NOMO-1 (cell line): ENCODE measurements around the gene CUL2.
A peak's percentile ranks its signal among the peaks of the same experiment; 100 is the strongest.
"Not testable (repeated sequence)": the region's sequence is repeated elsewhere in the genome, so short reads cannot be mapped to it uniquely, and the experiment has no call there.

Experiments used
- DNase-seq, 2 experiments: peaks; one replicate each; lab custom pipeline; 2025; ENCODE audit not compliant: unreplicated experiment in 2 of 2; lab: John Stamatoyannopoulos, UW

Gene CUL2

DNA sequence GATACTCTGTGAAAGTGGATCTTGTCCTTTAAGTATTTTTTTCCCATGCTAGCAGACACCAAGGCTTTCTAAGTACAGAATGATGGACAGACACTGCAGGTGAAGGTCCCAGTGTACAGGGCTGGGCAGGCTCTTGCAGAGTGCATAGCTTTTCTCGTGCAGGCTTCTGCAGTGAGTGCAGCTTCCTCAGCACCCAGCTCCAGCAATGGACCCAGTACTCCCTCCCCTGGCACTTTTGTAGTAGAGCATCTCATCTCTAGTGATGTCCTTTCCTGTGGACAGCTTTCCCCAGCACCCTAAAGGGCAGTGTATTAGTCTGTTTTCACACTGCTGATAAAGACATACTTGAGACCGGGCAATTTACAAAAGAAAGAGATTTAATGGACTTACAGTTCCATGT is 104.3 kb downstream of the CUL2 start:
- no peak for DNase-seq

DNA sequence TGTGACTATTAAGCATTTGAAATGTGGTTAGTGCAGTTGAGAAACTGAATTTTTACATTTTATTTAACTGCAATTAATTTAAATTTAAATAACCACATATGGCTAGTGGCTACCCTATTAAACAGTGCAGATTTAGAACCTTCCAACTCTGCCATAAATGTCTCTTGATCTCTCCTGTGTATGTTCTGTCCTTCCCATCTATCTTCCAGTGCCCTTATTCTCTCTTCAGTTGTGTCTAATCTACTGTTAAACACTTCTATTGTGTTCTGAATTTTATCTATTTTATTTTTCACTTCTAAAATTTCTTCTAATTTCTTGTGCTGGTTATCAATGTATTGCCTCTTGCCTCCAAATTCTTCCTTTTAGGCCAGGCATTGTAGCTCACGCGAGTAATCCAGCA is 105.0 kb downstream of the CUL2 start:
- DNase-seq: no peak

DNA sequence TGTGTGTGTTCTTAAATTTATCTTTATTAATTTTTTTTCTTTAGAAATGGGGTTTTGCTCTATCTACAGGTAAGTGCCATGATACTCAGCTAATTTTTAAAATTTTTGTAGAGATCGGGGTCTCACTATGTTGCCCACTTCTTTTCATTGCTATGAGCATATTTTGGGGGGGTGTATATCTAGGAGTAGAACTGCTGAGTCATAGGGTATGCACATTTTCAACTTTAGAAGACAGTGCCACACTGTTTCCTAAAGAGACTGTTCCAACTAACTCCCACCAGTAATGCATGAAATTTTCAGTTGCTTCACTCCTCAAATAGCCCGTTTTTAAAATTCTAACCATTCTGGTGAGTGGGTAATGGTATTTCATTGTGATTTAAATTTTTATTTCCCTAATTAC is 108.3 kb downstream of the CUL2 start:
- no peak for DNase-seq

DNA sequence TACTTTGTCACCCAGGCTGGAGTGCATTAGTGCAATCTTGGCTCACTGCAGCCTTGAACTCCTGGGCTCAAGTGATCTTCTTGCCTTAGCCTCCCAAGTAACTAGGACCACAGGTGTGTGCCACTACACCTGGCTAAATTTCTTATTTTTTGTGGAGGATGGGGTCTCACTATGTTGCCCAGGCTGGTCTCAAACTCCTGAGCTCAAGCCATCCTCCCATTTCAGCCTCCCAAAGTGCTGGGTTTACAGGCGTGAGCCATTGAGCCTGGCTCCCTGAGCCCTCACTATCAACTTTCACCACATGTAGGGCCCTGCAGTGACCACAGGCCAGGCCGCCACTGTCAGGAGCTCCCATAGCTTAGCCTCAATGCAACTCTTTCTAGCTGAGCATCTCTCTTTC is 110.2 kb downstream of the CUL2 start:
- DNase-seq: no peak

DNA sequence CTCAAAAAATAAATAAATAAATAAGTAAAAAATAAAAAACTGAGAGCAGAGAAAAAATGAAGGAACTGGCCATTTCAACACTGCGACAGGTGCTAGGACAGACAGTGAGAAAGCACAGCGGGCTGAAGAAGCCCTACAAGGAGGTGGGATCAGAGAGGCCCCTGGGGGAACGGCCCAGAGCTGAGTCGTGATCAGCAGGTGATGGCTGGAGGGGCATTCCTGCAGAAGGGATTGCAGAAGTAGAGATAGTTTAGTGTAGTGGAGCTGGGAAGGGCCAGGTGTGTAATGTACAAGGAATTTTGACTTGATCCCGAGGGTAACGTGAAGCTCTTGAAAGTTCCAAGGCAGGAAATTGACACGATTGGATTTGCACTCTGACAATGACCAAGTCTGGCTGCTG is 112.1 kb downstream of the CUL2 start:
- DNase-seq: no peak

DNA sequence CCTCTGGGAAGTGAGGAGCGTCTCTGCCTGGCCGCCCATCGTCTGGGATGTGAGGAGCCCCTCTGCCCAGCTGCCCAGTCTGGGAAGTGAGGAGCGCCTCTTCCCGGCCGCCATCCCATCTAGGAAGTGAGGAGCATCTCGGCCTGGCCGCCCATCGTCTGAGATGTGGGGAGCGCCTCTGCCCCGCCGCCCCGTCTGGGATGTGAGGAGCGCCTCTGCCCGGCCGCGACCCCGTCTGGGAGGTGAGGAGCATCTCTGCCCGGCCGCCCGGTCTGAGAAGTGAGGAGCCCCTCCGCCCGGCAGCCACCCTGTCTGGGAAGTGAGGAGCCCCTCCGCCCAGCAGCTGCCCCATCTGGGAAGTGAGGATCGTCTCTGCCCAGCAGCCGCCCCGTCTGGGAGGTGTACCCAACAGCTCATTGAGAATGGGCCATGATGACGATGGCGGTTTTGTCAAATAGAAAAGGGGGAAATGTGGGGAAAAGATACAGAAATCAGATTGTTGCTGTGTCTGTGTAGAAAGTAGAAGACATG is 113.7 kb downstream of the CUL2 start:
- DNase-seq: not testable (repeated sequence)

DNA sequence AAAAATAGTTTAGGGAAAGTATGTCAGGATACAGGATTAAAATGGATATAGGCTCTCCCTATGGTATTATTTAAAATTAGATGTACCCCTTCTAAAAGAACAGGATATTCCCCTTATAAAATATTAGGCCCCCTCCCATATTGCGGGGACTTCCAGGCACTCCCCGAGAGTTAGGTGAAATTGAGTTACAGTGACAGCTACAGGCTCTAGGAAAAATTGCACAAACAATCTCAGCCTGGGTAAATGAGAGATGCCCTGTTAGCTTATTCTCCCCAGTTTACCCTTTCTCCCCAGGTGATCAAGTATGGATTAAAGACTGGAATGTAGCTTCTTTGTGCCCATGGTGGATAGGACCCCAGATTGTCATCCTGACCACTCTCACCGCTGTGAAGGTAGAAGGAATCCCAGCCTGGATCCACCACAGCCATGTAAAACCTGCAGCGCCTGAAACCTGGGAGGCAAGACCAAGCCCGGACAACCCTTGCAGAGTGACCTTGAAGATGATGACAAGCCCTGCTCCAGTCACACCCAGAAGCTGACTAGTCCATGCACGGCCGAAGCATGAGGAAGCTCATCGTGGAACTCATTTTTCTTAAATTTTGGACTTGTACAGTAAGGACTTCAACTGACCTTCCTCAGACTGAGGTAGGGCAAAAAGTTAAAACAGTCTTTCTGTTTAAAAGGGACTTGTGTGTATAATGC is 115.6 kb downstream of the CUL2 start:
- not testable (repeated sequence) for DNase-seq

DNA sequence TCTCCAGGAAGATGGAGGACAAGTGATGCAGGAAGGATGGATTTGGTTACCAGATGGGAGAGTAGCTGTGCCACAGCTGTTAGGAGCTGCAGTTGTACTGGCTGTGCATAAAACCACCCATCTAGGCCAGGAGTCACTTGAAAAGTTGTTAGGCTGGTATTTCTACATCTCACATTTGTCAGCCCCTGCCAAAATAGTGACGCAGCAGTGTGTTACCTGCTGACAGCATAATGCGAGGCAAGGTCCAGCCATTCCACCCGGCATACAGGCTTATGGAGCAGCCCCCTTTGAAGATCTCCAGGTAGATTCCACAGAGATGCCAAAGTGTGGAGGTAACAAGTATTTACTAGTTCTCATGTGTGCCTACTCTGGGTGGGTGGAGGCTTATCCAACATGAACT is 116.4 kb downstream of the CUL2 start:
- not testable (repeated sequence) for DNase-seq

DNA sequence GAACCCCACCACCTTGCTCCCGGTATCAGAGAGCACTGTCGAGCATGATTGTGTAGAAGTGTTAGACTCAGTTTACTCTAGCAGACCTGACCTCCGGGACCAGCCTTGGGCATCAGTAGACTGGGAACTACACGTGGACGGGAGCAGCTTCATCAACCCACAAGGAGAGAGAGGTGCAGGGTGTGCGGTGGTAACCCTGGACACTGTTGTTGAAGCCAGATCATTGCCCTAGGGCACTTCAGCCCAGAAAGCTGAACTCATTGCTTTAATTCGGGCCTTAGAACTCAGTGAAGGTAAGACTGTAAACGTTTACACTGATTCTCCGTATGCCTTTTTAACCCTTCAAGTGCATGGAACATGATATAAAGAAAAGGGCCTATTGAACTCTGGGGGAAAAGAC is 117.0 kb downstream of the CUL2 start:
- not testable (repeated sequence) for DNase-seq

DNA sequence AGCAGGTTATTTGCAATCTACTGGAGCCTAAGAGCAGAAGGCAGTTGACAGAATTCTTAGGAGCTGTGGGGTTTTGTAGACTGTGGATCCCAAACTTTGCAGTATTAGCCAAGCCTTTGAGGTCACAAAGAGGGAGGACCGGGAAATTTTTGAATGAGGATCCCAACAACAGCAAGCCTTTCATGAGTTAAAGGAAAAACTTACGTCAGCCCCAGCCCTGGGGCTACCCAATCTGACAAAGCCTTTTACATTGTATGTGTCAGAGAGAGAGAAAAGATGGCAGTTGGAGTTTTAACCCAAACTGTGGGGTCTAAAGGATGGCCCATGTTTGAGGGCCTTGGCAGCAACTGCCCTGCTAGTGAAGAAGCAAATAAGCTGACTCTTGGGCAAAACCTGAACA is 117.5 kb downstream of the CUL2 start:
- DNase-seq: not testable (repeated sequence)

DNA sequence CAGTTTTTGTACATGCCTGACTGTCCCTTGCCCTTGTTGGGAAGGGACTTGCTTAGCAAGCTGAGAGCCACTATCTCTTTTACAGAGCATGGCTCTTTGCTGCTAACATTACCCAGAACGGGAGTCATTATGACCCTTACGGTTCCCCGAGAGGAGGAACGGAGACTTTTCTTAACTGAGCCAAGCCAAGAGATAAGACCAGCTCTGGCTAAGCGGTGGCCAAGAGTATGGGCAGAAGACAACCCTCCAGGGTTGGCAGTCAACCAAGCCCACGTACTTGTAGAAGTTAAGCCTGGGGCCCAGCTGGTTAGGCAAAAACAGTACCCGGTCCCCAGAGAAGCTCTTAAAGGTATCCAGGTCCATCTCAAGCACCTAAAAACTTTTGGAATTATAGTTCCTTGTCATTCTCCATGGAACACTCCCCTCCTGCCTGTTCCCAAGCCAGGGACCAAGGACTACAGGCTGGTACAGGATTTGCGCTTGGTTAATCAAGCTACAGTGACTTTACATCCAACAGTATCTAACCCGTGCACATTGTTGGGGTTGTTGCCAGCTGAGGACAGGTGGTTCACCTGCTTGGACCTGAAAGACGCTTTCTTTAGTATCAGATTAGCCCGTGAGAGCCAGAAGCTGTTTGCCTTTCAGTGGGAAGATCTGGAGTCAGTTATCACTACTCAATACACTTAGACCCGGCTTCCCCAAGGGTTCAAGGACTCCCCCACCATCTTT is 118.4 kb downstream of the CUL2 start:
- DNase-seq: not testable (repeated sequence)

DNA sequence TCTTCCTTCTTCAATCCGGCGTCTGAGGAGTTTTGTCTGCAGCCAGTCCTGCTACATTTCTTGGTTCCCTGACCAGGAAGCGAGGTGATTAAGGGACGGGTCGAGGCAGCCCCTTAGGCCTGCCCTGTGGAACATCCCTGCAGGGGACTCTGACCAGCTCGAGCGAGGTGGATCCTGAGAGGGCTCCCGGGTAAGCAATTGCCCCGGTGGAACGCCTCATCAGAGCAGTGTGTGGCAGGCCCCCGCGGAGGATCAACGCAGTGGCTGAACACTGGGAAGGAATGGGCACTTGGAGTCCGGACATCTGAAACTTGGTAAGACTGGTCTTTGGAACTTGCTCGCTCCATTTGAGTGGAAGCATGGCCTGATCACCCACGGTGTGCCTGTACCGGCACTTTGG is 121.0 kb downstream of the CUL2 start:
- DNase-seq: no peak

DNA sequence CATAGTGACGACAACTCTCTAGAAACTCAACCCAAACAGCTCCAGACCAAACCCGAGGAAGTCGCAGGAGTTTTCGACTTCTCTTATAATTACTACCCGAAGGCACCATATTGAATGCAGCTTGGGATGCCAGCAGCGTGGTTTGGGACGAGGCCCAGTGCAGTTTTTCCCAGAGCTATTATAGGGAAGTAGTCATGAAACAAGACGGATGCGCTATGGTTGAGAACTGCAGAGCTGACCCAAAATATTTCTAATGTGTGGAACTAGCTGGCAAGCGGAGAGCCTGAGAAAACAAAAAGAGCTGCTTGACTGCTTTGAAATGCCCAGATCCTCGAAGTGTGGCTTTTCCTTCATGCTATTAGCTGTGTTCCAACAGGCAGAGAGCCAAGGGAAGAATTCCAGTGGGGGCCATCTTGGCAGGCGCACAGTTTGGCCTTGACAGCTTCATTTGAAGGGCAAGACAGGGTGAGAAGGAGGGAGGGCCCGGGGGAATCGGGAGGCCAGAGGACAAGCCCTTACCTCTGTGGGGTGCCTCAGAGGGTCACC is 122.7 kb downstream of the CUL2 start:
- DNase-seq: no peak

DNA sequence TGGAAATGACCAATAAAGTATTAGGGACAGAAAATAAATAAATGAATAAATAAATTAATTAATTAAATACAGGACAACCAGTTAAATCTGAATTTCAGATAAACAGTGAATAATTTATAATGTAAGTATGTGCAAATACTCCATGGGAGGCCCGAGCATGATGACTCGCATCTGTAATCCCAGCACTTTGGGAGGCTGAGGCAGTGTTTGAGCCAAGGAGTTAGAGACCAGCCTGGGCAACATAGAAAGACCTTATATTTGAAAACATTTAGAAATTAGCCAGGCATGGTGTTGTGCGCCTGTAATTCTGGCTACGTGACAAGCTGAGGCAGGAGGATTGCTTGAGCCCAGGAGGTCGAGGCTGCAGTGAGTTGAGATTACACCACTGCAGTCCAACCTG is 123.7 kb downstream of the CUL2 start:
- DNase-seq: no peak

DNA sequence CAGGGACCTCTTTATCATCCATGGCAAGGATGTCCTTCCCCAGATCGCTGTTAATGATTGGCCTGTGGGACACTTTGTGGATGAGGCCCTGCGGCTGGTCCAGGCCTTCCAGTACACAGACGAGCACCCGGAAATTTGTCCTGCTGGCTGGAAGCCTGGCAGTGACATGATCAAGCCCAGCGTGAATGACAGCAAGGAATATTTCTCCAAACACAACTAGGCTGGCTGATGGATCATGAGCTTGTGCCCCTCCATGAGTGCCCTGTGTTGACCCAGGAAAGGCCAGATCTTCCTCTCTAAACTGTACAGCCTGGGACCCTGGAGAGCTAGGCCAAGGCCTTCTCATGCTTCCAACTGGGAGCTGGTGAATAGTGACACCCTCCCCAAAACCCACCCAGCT is 124.1 kb downstream of the CUL2 start:
- DNase-seq: no peak

DNA sequence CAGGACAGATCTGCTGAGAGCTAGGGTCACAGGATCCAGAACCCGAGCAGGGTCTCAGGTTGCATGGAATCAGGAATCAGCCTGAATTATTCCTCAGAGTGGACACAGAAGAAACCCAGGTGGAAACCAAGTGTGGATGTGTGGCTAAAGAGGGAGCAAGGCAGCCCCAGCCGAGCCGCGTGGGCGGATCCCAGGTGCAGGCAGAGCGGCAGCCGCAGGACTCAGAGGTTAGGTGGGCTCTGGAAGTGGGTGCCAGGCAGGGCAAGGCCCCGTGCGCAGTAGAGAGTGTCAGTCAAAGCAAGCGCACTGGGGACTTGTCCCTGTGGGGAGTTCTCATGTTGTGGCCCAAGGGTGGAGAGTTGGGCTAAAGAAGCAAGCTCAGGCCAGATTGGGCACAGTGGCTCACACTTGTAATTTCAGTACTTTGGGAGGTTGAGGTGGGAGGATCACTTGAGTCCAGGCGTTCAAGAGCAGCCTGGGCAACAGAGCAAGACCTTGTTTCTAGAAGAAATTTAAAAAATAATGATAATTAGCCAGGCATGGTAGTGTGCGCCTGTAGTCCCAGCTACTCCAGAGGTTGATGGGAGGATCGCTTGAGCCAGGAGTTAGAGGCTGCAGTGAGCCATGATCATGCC is 125.9 kb downstream of the CUL2 start:
- DNase-seq: no peak

DNA sequence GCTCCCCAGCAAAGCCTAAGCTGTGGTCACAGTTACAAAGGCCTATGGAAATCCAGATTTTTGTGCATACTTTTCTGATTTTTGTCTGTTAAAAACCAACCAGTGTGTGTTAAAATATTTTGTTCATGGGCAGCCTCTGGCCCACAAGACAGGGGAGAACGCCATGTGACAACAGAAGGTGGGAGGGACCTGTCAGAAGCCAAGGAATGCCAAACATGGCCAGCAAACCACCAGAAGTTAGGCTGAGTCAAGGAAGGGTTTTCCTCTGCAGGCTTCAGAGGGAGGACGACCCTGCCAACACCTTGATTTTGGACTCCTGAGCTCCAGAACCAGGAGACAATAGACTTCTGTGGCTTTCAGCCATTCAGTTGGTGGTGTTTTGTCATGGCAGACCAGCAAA is 127.3 kb downstream of the CUL2 start:
- no peak for DNase-seq

DNA sequence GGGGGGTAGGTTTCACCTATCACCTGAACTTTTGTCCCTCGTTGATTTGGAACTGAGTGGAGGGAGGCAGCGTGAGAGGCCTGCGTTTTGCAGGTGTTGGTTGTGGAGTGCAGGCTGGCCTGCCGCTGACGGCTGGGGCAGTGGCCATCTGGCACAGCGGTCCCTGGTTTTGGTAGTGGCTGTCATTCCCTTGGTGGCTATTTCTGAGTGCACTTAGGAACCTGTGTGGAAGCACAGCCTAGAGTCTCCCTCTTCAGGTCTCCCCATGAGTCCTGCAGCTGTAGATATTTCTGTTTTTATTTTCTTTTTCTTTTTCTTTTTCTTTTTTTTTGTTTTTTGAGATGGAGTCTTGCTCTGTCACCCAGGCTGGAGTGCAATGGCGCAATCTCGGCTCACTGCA is 129.2 kb downstream of the CUL2 start:
- DNase-seq: no peak

DNA sequence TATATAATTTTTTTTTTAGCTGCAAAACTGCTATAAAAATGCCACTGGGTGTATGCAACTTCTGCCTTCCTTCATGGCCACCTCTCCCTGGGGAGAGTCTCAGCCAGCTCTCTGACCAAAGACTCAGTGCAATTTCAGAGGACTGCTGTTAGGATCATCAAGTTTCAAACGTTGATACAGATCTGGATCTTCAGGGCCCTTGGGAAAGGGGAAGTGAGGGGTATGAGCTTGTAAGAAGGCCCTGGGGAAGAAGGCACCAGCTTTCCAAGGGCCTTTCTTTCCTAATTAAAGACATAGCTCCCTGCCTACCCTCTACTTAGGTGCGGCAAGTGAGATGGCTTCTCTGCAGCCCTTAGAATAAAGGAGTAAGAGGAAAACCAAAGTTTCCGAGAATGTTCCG is 130.4 kb downstream of the CUL2 start:
- peak in 1 of 2 experiments; percentile 4 for DNase-seq

DNA sequence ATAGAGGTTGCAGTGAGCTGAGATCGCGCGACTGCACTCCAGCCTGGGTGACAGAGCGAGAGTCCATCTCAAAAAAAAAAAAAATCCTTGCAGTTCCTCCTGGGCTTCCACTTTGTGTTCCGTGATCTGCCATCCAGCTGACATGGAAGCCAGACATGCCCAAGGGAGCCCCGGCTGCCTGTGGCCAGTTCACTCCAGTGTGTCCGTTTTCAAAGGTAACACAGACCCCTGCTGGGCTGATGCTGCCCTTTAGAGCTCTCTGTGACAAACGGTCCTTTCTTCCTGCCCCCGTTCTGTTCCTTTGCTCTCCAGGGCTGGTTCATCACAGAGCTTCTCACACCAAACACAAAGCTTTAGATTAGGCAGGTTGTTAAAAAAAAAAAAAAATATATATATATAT is 130.8 kb downstream of the CUL2 start:
- DNase-seq: no peak
